A673 (cell line): ENCODE results near the gene RTCA. TPM values are rescaled to one million over a fixed set of nuclear protein-coding genes. Genes with fewer than 3 reads are reported as not detected.

Experiments used
- BruUV-seq: library from RNA; stranded (reverse); fragments of 400-500 nt; replicated peaks from 2 replicates; lab custom pipeline; 2021; lab: Mats Ljungman, UMichigan
- CTCF ChIA-PET: fragments of 300-600 bp; sonication (Branson Sonifier 250); formaldehyde crosslinking; loops from one replicate; lab custom pipeline; 2022; ENCODE audit warnings: antibody characterized with exemption; lab: Charles Lee
- POLR2A ChIA-PET: fragments of 300-600 bp; sonication (Branson Sonifier 250); formaldehyde crosslinking; loops from one replicate; lab custom pipeline; 2022; ENCODE audit warnings: antibody characterized with exemption; ENCODE audit not compliant: low non-redundant PET; lab: Charles Lee
- DNase-seq: peaks from one replicate; pipeline ENCODE4 v3.0.0-alpha.2; 2015; ENCODE audit warnings: low spot score
- H3K27ac ChIP-seq: fragments of 200-600 bp; sonication (generic); 2 replicates; pipeline ENCODE4 v1.5.1; 2016; ENCODE audit warnings: mixed run types, low read depth, mild to moderate bottlenecking, mixed read lengths, antibody characterized with exemption, low read length; ENCODE audit not compliant: poor library complexity, severe bottlenecking
- H3K27me3 ChIP-seq: fragments of 200-600 bp; sonication (generic); replicated peaks from 2 replicates; pipeline ENCODE4 v1.6.1; 2017; ENCODE audit warnings: mixed run types, low read depth, mild to moderate bottlenecking, mixed read lengths, antibody characterized with exemption, low read length; ENCODE audit not compliant: insufficient read depth, poor library complexity
- H3K36me3 ChIP-seq: fragments of 200-600 bp; sonication (generic); 2 replicates; pipeline ENCODE4 v1.6.1; 2016; ENCODE audit warnings: mixed run types, mild to moderate bottlenecking, mixed read lengths, antibody characterized with exemption, low read length; ENCODE audit not compliant: insufficient read depth, poor library complexity, severe bottlenecking
- H3K4me1 ChIP-seq: fragments of 200-600 bp; sonication (generic); 2 replicates; pipeline ENCODE4 v1.6.1; 2017; ENCODE audit warnings: mixed run types, mild to moderate bottlenecking, mixed read lengths, antibody characterized with exemption, low read length; ENCODE audit not compliant: insufficient read depth, poor library complexity, severe bottlenecking
- H3K4me3 ChIP-seq: fragments of 200-600 bp; sonication (generic); 2 replicates; pipeline ENCODE4 v1.5.1; 2016; ENCODE audit warnings: low read depth, mixed run types, mild to moderate bottlenecking, mixed read lengths, low read length; ENCODE audit not compliant: poor library complexity, severe bottlenecking
- H3K9me3 ChIP-seq: fragments of 200-600 bp; sonication (generic); 2 replicates; pipeline ENCODE4 v1.6.1; 2016; ENCODE audit warnings: mixed run types, low read depth, mild to moderate bottlenecking, mixed read lengths, antibody characterized with exemption, low read length; ENCODE audit not compliant: poor library complexity, severe bottlenecking
- EZH2 ChIP-seq: fragments of 200-600 bp; sonication (generic); IDR thresholded peaks from 2 replicates; pipeline ENCODE4 v1.6.1; 2017; ENCODE audit warnings: borderline replicate concordance, low read depth, mild to moderate bottlenecking, mixed read lengths, antibody characterized with exemption, low read length; ENCODE audit not compliant: poor library complexity, severe bottlenecking
- intact Hi-C: fragments of 100-400 bp; cut with micrococcal nuclease; formaldehyde crosslinking; loops from one replicate; pipeline ENCODE4 v1.10.0; 2022; ENCODE audit not compliant: unreplicated experiment
- total RNA-seq: library from RNA; stranded (reverse); gene quantifications from 2 replicates; pipeline ENCODE4 v1.2.3, GENCODE V29; 2021
- TF ChIP-seq, protein P1 (sequence below): fragments of 300-800, 200-600 bp; sonication (generic); conservative IDR thresholded peaks from 2 replicates; pipeline ENCODE4 v1.5.1; 2017; ENCODE audit warnings: low read depth, mild to moderate bottlenecking, antibody characterized with exemption, low read length, moderate library complexity, mixed read lengths

RTCA gene
- total RNA-seq, 1 experiment from 2014 or later: 57.7 TPM

DNA sequence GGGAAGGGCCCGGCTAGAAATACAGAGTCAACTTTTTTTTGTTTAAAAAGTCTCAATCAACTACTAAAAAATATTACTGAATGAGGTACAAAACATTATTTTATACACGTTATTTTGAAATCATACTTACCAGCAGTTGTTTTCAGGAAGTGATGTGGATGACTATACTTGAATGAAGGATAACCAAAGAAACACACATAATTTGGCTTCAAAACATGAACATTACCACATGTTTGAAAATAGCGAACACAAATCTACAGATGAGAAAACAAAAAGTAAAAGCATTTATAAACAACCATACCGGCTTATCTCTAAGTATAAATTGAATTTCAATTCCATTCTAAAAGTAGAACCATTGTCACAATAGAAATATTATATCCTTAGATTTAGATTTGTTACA is 25.4 kb upstream of the RTCA start:
- no peak overlapping the region for H3K4me3 ChIP-seq
- no peaks in the 10 kb centered on the region for H3K9me3 ChIP-seq
- DNase-seq: no peak
- CTCF ChIA-PET: no interaction called here
- H3K36me3 ChIP-seq: peaks cover 14% of the 10 kb centered on the region
- H3K27me3 ChIP-seq: no peaks in the 10 kb centered on the region
- BruUV-seq: no TSS peak
- peaks cover 5% of the 10 kb centered on the region for H3K4me1 ChIP-seq
- no peak for TF ChIP-seq EZH2
- TF ChIP-seq, protein P1, sequence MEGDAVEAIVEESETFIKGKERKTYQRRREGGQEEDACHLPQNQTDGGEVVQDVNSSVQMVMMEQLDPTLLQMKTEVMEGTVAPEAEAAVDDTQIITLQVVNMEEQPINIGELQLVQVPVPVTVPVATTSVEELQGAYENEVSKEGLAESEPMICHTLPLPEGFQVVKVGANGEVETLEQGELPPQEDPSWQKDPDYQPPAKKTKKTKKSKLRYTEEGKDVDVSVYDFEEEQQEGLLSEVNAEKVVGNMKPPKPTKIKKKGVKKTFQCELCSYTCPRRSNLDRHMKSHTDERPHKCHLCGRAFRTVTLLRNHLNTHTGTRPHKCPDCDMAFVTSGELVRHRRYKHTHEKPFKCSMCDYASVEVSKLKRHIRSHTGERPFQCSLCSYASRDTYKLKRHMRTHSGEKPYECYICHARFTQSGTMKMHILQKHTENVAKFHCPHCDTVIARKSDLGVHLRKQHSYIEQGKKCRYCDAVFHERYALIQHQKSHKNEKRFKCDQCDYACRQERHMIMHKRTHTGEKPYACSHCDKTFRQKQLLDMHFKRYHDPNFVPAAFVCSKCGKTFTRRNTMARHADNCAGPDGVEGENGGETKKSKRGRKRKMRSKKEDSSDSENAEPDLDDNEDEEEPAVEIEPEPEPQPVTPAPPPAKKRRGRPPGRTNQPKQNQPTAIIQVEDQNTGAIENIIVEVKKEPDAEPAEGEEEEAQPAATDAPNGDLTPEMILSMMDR: no peak
- POLR2A ChIA-PET: no interaction called here
- intact Hi-C loops: no loop called here
- no peak overlapping the region for H3K27ac ChIP-seq

DNA sequence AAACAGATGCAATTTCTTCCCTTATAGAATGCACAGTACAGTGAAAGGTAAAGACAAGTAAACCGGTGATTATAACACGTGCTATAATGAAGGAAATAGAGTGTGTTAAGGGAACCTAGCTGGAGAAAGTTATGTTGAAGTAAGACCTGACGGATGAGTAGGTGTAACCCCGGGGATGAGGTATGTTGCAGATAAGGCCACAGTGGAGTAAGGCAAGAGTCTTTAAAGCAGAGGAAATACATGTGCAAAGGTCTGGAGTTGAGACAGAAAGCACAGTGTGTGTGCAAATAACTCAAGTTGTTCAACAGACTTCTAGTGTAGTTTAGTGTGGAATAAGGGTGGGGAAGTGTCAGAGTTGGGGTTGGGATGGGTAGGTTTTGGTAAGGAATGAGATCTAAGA is 19.3 kb upstream of the RTCA start:
- CTCF ChIA-PET: no interaction called here
- intact Hi-C loops: no loop called here
- POLR2A ChIA-PET: no interaction called here

GRCh38 chr1:100249155-100249536 is 16.9 kb upstream of the RTCA start:
- TF ChIP-seq EZH2: no peak
- TF ChIP-seq, protein P1: no peak
- H3K4me3 ChIP-seq: peak overlapping the region; percentile 66
- intact Hi-C loops: no loop called here
- DNase-seq: no peak
- H3K27ac ChIP-seq: peak overlapping the region; percentile 90
- ChIA-PET POLR2A (interaction anchor here (0.5 to 1.0 kb wide), 3 partner anchors 17 to 312 kb away, joined by 5 to 7 read pairs (median 5); partner anchors contain the start of gene RTCA), CTCF (no interaction called here)
- H3K4me1 ChIP-seq: peaks cover 12% of the 10 kb centered on the region
- no peaks in the 10 kb centered on the region for H3K9me3 ChIP-seq
- H3K27me3 ChIP-seq: no peaks in the 10 kb centered on the region
- TSS peak; percentile 76 for BruUV-seq
- no peaks in the 10 kb centered on the region for H3K36me3 ChIP-seq

More for the DNA sequence above, 19.3 kb upstream of the RTCA start:
- Histone ChIP-seq H3K4me3 (no peak overlapping the region), H3K36me3 (no peaks in the 10 kb centered on the region), H3K27me3 (no peaks in the 10 kb centered on the region), H3K27ac (no peak overlapping the region), H3K4me1 (peaks cover 14% of the 10 kb centered on the region), H3K9me3 (no peaks in the 10 kb centered on the region)
- BruUV-seq: no TSS peak
- TF ChIP-seq, protein P1: no peak
- no peak for TF ChIP-seq EZH2
- DNase-seq: no peak
